HL-60 (cell line): ENCODE results near the gene HMX3.
"Not testable (repeated sequence)": the region's sequence is repeated elsewhere in the genome, so short reads cannot be mapped to it uniquely, and the experiment has no call there.

Experiments used
- DNase-seq, 2 experiments: peaks; one replicate each; pipeline ENCODE4 v3.0.0-alpha.2; 2010 to 2020; ENCODE audit warnings: low read depth in 1 of 2, low spot score in 1 of 2
- H3K27ac ChIP-seq: fragments of 250-450 bp; sonication (Bioruptor Pico); replicated peaks from 2 replicates; pipeline ENCODE4 v1.5.1; 2020; ENCODE audit warnings: mild to moderate bottlenecking, moderate library complexity
- H3K27me3 ChIP-seq: fragments of 250-450 bp; sonication (Bioruptor Pico); 2 replicates; pipeline ENCODE4 v1.5.1; 2021; ENCODE audit warnings: mild to moderate bottlenecking, moderate library complexity; ENCODE audit not compliant: insufficient read depth, poor library complexity, severe bottlenecking
- H3K4me3 ChIP-seq: replicated peaks from 2 replicates; pipeline ENCODE4 v1.5.1; 2011; ENCODE audit warnings: mild to moderate bottlenecking, control low read depth, low read length; ENCODE audit not compliant: insufficient read depth
- GABPA ChIP-seq: IDR thresholded peaks from 2 replicates; pipeline ENCODE4 v1.6.1; 2012; ENCODE audit warnings: low read depth
- POLR2AphosphoS5 ChIP-seq: IDR thresholded peaks from 2 replicates; pipeline ENCODE4 v1.6.1; 2012; ENCODE audit warnings: low read depth
- SPI1 ChIP-seq: IDR thresholded peaks from 2 replicates; pipeline ENCODE4 v1.6.1; 2012; ENCODE audit warnings: low read depth, mild to moderate bottlenecking, borderline replicate concordance
- TF ChIP-seq, protein P1 (sequence below): IDR thresholded peaks from one replicate; pipeline ENCODE4 v1.5.1; 2011; ENCODE audit warnings: low read length, control low read depth, inconsistent platforms; ENCODE audit not compliant: insufficient read depth
- TF ChIP-seq, protein P2 (sequence below): IDR thresholded peaks from 2 replicates; pipeline ENCODE4 v1.6.1; 2012; ENCODE audit warnings: low read depth; ENCODE audit not compliant: insufficient replicate concordance

The HMX3 gene

DNA sequence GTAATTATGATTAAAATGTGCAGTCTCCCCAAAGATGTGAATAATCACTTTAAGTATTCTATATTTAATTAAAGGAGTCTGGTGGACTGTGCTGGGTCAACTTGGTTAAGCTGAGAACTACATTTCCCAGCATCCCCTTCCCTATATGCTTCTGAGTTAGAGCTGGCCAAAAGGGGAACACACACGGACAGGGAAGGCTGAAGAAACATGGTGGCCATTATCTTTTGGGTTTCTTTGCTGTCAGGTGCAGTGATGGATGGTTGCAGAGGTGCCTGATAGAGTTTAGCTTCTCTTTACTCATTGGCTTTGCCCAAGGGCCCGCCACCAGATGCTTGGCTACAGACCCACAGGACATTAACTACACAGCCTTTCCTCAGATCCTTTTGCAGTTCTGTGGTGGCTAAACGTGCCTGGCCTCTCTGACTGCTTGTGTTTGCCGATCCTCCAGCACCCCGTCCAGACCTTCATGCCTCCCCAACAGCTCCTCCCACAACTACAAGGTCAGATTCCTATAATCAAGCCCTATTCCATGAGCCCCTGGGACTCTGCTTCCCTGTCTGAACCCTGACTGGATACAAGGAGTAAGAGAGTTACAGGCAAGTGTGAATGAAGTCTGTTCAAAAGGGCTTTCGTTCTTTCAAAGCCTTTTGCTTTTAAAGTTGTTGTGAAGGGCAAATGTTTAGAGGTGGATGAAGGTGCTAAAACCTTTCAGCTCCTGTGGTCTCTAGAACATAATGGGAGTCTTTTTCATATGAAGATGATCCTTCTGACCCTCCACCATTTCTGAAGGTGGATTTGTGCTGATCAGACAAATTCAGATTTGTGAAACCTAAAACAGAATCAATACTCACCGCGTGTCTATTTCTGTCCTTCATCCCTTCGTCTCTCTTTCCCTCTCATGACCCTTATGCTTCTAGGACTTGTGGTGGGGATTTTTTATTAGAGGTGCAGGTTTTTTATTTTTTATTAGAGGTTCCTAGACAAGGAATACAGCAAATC lies 39.9 kb downstream of the HMX3 start:
- no peak for TF ChIP-seq GABPA
- TF ChIP-seq SPI1: peak; percentile 70
- no peak overlapping the region for H3K27ac ChIP-seq
- DNase-seq: no peak
- H3K27me3 ChIP-seq: no peaks in the 10 kb centered on the region
- H3K4me3 ChIP-seq: no peak overlapping the region

DNA sequence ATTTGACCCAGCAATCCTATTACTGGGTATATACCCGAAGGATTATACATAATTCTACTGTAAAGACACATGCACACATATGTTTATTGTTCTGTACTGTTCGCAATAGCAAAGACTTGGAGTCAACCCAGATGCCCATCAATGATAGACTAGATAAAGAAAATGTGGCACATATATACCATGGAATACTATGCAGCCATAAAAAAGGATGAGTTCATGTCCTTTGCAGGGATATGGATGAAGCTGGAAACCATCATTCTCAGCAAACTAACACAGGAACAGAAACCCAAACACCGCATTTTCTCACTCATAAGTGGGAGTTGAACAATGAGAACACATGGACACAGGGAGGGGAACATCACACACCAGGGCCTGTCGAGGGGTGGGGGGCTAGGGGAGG lies 42.6 kb downstream of the HMX3 start:
- H3K27ac ChIP-seq, H3K27me3 ChIP-seq, H3K4me3 ChIP-seq, DNase-seq: not testable (repeated sequence)

DNA sequence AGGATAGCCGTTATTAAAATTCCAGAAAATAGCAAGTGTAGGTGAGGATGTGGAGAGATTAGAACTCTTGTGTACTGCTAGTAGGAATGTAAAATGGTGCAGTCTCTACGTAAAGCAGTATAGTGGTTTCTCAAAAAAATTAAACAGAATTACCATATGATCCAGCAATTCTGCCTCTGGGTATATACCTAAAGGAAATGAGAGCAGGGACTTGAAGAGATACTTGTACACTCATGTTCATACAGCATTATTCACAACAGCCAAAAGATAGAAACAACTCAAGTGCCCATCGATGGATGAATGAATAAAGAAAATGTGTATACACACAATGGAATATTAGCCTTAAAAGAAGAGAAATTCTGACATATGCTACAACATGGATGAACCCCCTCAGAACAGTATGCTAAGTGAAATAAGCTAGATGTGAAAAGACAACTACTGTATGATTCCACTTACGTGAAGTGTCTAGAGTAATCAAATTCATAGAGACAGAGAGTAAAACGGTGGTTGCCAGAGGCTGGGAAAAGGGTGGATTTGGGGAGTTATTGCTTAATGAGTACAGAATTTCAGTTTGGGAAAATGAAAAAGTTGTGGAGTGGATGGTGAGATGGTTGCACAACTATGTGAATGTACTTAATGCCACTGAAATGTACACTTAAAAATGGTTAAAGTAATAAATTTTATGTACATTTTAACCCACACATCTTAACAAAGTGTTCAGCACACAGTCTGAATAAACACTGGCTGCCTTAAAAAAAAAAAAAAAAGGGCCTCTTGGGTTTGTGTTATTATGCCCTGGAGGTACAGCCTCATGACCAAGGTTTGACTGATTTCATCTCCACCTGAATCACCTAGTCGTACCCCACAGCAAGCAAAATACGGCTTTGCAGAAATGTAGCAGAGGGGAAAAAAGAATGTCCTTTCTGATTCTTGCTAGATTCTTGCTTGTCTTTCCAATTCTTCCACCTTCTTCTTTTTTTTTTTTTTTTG lies 44.6 kb downstream of the HMX3 start:
- TF ChIP-seq POLR2AphosphoS5: no peak
- TF ChIP-seq, protein P1, sequence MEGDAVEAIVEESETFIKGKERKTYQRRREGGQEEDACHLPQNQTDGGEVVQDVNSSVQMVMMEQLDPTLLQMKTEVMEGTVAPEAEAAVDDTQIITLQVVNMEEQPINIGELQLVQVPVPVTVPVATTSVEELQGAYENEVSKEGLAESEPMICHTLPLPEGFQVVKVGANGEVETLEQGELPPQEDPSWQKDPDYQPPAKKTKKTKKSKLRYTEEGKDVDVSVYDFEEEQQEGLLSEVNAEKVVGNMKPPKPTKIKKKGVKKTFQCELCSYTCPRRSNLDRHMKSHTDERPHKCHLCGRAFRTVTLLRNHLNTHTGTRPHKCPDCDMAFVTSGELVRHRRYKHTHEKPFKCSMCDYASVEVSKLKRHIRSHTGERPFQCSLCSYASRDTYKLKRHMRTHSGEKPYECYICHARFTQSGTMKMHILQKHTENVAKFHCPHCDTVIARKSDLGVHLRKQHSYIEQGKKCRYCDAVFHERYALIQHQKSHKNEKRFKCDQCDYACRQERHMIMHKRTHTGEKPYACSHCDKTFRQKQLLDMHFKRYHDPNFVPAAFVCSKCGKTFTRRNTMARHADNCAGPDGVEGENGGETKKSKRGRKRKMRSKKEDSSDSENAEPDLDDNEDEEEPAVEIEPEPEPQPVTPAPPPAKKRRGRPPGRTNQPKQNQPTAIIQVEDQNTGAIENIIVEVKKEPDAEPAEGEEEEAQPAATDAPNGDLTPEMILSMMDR: no peak
- no peak for TF ChIP-seq SPI1
- no peak for TF ChIP-seq GABPA
- TF ChIP-seq, protein P2, sequence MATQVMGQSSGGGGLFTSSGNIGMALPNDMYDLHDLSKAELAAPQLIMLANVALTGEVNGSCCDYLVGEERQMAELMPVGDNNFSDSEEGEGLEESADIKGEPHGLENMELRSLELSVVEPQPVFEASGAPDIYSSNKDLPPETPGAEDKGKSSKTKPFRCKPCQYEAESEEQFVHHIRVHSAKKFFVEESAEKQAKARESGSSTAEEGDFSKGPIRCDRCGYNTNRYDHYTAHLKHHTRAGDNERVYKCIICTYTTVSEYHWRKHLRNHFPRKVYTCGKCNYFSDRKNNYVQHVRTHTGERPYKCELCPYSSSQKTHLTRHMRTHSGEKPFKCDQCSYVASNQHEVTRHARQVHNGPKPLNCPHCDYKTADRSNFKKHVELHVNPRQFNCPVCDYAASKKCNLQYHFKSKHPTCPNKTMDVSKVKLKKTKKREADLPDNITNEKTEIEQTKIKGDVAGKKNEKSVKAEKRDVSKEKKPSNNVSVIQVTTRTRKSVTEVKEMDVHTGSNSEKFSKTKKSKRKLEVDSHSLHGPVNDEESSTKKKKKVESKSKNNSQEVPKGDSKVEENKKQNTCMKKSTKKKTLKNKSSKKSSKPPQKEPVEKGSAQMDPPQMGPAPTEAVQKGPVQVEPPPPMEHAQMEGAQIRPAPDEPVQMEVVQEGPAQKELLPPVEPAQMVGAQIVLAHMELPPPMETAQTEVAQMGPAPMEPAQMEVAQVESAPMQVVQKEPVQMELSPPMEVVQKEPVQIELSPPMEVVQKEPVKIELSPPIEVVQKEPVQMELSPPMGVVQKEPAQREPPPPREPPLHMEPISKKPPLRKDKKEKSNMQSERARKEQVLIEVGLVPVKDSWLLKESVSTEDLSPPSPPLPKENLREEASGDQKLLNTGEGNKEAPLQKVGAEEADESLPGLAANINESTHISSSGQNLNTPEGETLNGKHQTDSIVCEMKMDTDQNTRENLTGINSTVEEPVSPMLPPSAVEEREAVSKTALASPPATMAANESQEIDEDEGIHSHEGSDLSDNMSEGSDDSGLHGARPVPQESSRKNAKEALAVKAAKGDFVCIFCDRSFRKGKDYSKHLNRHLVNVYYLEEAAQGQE: no peak
- no peak overlapping the region for H3K27ac ChIP-seq
- DNase-seq: no peak
- H3K4me3 ChIP-seq: no peak overlapping the region
- no peaks in the 10 kb centered on the region for H3K27me3 ChIP-seq

DNA sequence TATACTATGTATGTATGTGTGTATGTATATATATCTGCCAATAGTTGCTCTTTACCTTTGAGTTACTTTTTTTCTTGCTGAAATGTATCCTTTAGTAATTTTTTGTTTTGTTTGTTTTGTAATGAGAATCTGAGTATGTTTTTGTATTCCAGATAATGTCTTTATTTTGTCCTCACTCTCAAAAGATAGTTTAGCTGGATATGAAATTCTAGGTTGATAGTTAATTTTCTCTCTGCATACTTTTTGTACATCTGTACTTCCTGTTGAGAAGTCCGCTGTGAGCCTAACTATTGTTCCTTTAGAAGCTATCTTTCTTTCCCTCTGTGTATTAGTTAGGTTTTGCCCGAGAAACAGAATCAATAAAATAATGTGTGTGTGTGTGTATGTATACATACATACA lies 48.0 kb downstream of the HMX3 start:
- Histone ChIP-seq H3K4me3 (no peak overlapping the region), H3K27me3 (no peaks in the 10 kb centered on the region), H3K27ac (no peak overlapping the region)
- TF ChIP-seq, protein P1: no peak
- TF ChIP-seq GABPA: no peak
- TF ChIP-seq SPI1: no peak
- no peak for TF ChIP-seq POLR2AphosphoS5
- TF ChIP-seq, protein P2: no peak
- no peak for DNase-seq
